CD14-positive monocyte (primary cell): ENCODE data around the gene TMEM247. TPM values are rescaled to one million over a fixed set of nuclear protein-coding genes. Genes with fewer than 3 reads are reported as not detected.
A peak's percentile ranks its signal among the peaks of the same experiment; 100 is the strongest.
"Not testable (repeated sequence)": the region's sequence is repeated elsewhere in the genome, so short reads cannot be mapped to it uniquely, and the experiment has no call there.

Source experiments
- DNase-seq, 3 donors: peaks; one replicate each; pipeline ENCODE4 v3.0.0-alpha.2; 2011 to 2022
- H2AFZ ChIP-seq: 2 replicates; pipeline ENCODE4 v1.6.0; 2012; ENCODE audit warnings: mild to moderate bottlenecking, low read depth, low read length, inconsistent platforms; ENCODE audit not compliant: insufficient read depth, poor library complexity, severe bottlenecking
- H3K27ac ChIP-seq, 2 donors: 1 replicate in 1 of 2; 2 replicates in 1 of 2; pipeline ENCODE4 v1.5.1; 2012 to 2013; ENCODE audit warnings: low read length in 2 of 2, control low read depth in 1 of 2, inconsistent platforms in 1 of 2, low read depth in 1 of 2, mild to moderate bottlenecking in 1 of 2
- H3K27me3 ChIP-seq, 2 donors: one replicate each; pipeline versions ENCODE4 v1.6.0 to v1.6.1; 2011 to 2013; ENCODE audit warnings: low read length in 2 of 2; ENCODE audit not compliant: control insufficient read depth in 2 of 2, insufficient read depth in 2 of 2
- H3K36me3 ChIP-seq, 2 donors: replicated peaks in 1 of 2; 1 replicate in 1 of 2; 2 replicates in 1 of 2; pipeline versions ENCODE4 v1.5.1 to v1.6.1; 2012 to 2013; ENCODE audit warnings: low read length in 2 of 2, control low read depth in 1 of 2, inconsistent platforms in 1 of 2, mild to moderate bottlenecking in 1 of 2; ENCODE audit not compliant: insufficient read depth in 2 of 2, control insufficient read depth in 1 of 2
- H3K4me1 ChIP-seq, 2 donors: 1 replicate in 1 of 2; 2 replicates in 1 of 2; pipeline versions ENCODE4 v1.5.1 to v1.6.1; 2012 to 2013; ENCODE audit warnings: low read length in 2 of 2, control low read depth in 1 of 2, inconsistent platforms in 1 of 2, mild to moderate bottlenecking in 1 of 2, moderate library complexity in 1 of 2; ENCODE audit not compliant: insufficient read depth in 2 of 2, control insufficient read depth in 1 of 2
- H3K4me2 ChIP-seq: replicated peaks from 2 replicates; pipeline ENCODE3; 2012; ENCODE audit warnings: low read length, moderate library complexity, mild to moderate bottlenecking; ENCODE audit not compliant: poor library complexity, severe bottlenecking; ENCODE audit errors: extremely low read depth
- H3K4me3 ChIP-seq, 3 experiments: fragments of 200-600 bp in 1 of 3; sonication (generic) in 1 of 3; replicated peaks in 1 of 3; 1 replicate in 2 of 3; 2 replicates in 1 of 3; pipeline ENCODE4 v1.5.1; 2011 to 2013; ENCODE audit warnings: low read length in 3 of 3, mild to moderate bottlenecking in 3 of 3, control low read depth in 2 of 3, low read depth in 2 of 3, inconsistent platforms in 1 of 3, moderate library complexity in 1 of 3
- H3K79me2 ChIP-seq: 2 replicates; pipeline ENCODE4 v1.6.0; 2012; ENCODE audit warnings: mild to moderate bottlenecking, control low read depth, inconsistent platforms, low read length, moderate library complexity; ENCODE audit not compliant: insufficient read depth
- H3K9ac ChIP-seq: 2 replicates; pipeline ENCODE4 v1.6.0; 2017; ENCODE audit warnings: low read length, mild to moderate bottlenecking; ENCODE audit not compliant: insufficient read depth, poor library complexity, severe bottlenecking
- H3K9me3 ChIP-seq, 2 donors: replicated peaks in 1 of 2; 1 replicate in 1 of 2; 2 replicates in 1 of 2; pipeline versions ENCODE4 v1.5.1 to v1.6.1; 2012 to 2013; ENCODE audit warnings: low read length in 2 of 2, control low read depth in 1 of 2; ENCODE audit not compliant: control insufficient read depth in 1 of 2, insufficient read depth in 1 of 2
- H4K20me1 ChIP-seq: 2 replicates; pipeline ENCODE4 v1.6.0; 2012; ENCODE audit warnings: mild to moderate bottlenecking, low read length, control low read depth, moderate library complexity; ENCODE audit not compliant: insufficient read depth
- H3K27ac Mint-ChIP-seq, 7 donors: one replicate each; pipeline ENCODE4 v1.8.0; 2020; ENCODE audit warnings: mild to moderate bottlenecking in 7 of 7, mixed read lengths in 7 of 7, moderate library complexity in 6 of 7, inconsistent platforms in 2 of 7
- H3K27me3 Mint-ChIP-seq, 3 donors: one replicate each; pipeline ENCODE4 v1.8.0; 2021 to 2022; ENCODE audit warnings: low read depth in 3 of 3, mild to moderate bottlenecking in 3 of 3, mixed read lengths in 3 of 3, moderate library complexity in 3 of 3, inconsistent platforms in 1 of 3
- H3K36me3 Mint-ChIP-seq, 2 donors: one replicate each; pipeline ENCODE4 v1.8.0; 2020; ENCODE audit warnings: mixed read lengths in 2 of 2, inconsistent platforms in 1 of 2, mild to moderate bottlenecking in 1 of 2
- H3K4me1 Mint-ChIP-seq: one replicate; pipeline ENCODE4 v1.8.0; 2020; ENCODE audit warnings: mild to moderate bottlenecking, mixed read lengths
- H3K4me3 Mint-ChIP-seq, 2 donors: one replicate each; pipeline ENCODE4 v1.8.0; 2020; ENCODE audit warnings: mild to moderate bottlenecking in 2 of 2, mixed read lengths in 2 of 2, moderate library complexity in 1 of 2
- H3K9me3 Mint-ChIP-seq, 7 donors: one replicate each; pipeline ENCODE4 v1.8.0; 2020 to 2022; ENCODE audit warnings: mixed read lengths in 7 of 7, mild to moderate bottlenecking in 6 of 7, moderate library complexity in 6 of 7, inconsistent platforms in 2 of 7
- CTCF ChIP-seq: fragments of 200-600 bp; IDR thresholded peaks from one replicate; pipeline ENCODE4 v1.8.0; 2022; ENCODE audit warnings: antibody characterized with exemption, mild to moderate bottlenecking
- WGBS: methylation state at CpG from one replicate; pipeline ENCODE4 v1.1.5; 2013; ENCODE audit warnings: missing lambda C conversion rate; ENCODE audit not compliant: insufficient coverage; 5-methylcytosine and 5-hydroxymethylcytosine counted together
- intact Hi-C, 2 donors: fragments of 100-400 bp; cut with micrococcal nuclease; formaldehyde crosslinking; loops; one replicate each; pipeline versions ENCODE4 v1.15.0 to v1.15.1; 2023
- polyA plus RNA-seq, 3 donors: library from polyadenylated mRNA; depleted of rRNA in 1 of 3; unstranded in 2 of 3; stranded (reverse) in 1 of 3; fragments of 300-500 nt in 2 of 3; fragments of >200 nt in 1 of 3; fragmentation: Illumina TruSeq in 2 of 3; gene quantifications; 1 replicate in 2 of 3; 2 replicates in 1 of 3; pipeline ENCODE4 v1.2.3, GENCODE V29; 2012 to 2021

Gene TMEM247
- polyA plus RNA-seq, 3 donors: not detected

- H3K79me2 ChIP-seq: no peaks in the 10 kb centered on the region
- intact Hi-C loops: loop anchor here in 1 of 2 donors (2.0 kb wide), 1 partner anchor 64 kb away; no protein-coding TSS in a partner anchor
- no peak overlapping the region for H2AFZ ChIP-seq
- H3K4me1 ChIP-seq: peaks cover 23% of the 10 kb centered on the region in 2 donors
- Mint-ChIP-seq H3K9me3 (peaks cover 0 to 8% (median 0%) of the 10 kb centered on the region in 7 donors), H3K36me3 (peaks cover 0 to 2% of the 10 kb centered on the region in 2 donors), H3K4me1 (peaks cover 23% of the 10 kb centered on the region), H3K27me3 (peaks cover 2 to 4% (median 2%) of the 10 kb centered on the region in 3 donors), H3K4me3 (no peak overlapping the region), H3K27ac (peak overlapping the region; percentile 82 to 95 (median 93))
- no peaks in the 10 kb centered on the region for H3K27me3 ChIP-seq
- H3K4me2 ChIP-seq: peak overlapping the region; percentile 51
- no peak for TF ChIP-seq CTCF
- no peak for DNase-seq
- H3K9me3 ChIP-seq: no peaks in the 10 kb centered on the region
- 100% methylated on average over 1 of the region's 5 CpGs for WGBS
- H4K20me1 ChIP-seq: no peaks in the 10 kb centered on the region
- H3K36me3 ChIP-seq: no peaks in the 10 kb centered on the region
- peak overlapping the region in 1 of 3 experiments; percentile 15 for H3K4me3 ChIP-seq
- peak overlapping the region; percentile 35 to 78 for H3K27ac ChIP-seq
- H3K9ac ChIP-seq: no peak overlapping the region
These were observed 8.3 kb upstream of the TMEM247 start for GRCh38 chr2:46471019-46471583.

GRCh38 chr2:46471697-46472096 is 7.7 kb upstream of the TMEM247 start:
- Mint-ChIP-seq H3K4me3 (no peak overlapping the region), H3K27me3 (peaks cover 2 to 6% (median 2%) of the 10 kb centered on the region in 3 donors), H3K4me1 (peaks cover 23% of the 10 kb centered on the region), H3K27ac (no peak overlapping the region), H3K9me3 (peaks cover 0 to 10% (median 0%) of the 10 kb centered on the region in 7 donors), H3K36me3 (peaks cover 0 to 2% of the 10 kb centered on the region in 2 donors)
- DNase-seq: no peak
- H3K79me2 ChIP-seq: no peaks in the 10 kb centered on the region
- peaks cover 23% of the 10 kb centered on the region in 2 donors for H3K4me1 ChIP-seq
- no peak overlapping the region for H3K9ac ChIP-seq
- no peak overlapping the region for H3K4me3 ChIP-seq
- WGBS: no CpG with 5 or more reads among the region's 1 CpG
- H3K9me3 ChIP-seq: no peaks in the 10 kb centered on the region
- H3K27me3 ChIP-seq: no peaks in the 10 kb centered on the region
- H4K20me1 ChIP-seq: no peaks in the 10 kb centered on the region
- no peak overlapping the region for H3K4me2 ChIP-seq
- TF ChIP-seq CTCF: no peak
- intact Hi-C loops: loop anchor here in 1 of 2 donors (2.0 kb wide), 1 partner anchor 63 kb away; no protein-coding TSS in a partner anchor
- no peak overlapping the region for H3K27ac ChIP-seq
- H3K36me3 ChIP-seq: no peaks in the 10 kb centered on the region
- H2AFZ ChIP-seq: no peak overlapping the region

- H3K27me3 Mint-ChIP-seq, H3K36me3 Mint-ChIP-seq, H3K27me3 ChIP-seq, intact Hi-C loops, H3K9me3 ChIP-seq, H3K4me3 Mint-ChIP-seq, DNase-seq, H3K4me3 ChIP-seq, H3K4me2 ChIP-seq, H3K9ac ChIP-seq, H3K27ac Mint-ChIP-seq, H3K79me2 ChIP-seq, H2AFZ ChIP-seq, H3K36me3 ChIP-seq, H4K20me1 ChIP-seq, H3K27ac ChIP-seq: not testable (repeated sequence)
- Mint-ChIP-seq H3K4me1 (peaks cover 23% of the 10 kb centered on the region), H3K9me3 (peaks cover 0 to 10% (median 0%) of the 10 kb centered on the region in 7 donors)
- H3K4me1 ChIP-seq: peaks cover 23% of the 10 kb centered on the region in 2 donors
- no CpG with 5 or more reads among the region's 5 CpGs for WGBS
These were observed 7.2 kb upstream of the TMEM247 start for GRCh38 chr2:46472165-46472564.
